BLaER1 (cell line): ENCODE measurements around the gene REPS1.

Experiments used
- H3K27ac ChIP-seq: shearing (Covaris generic); formaldehyde crosslinking; 2 replicates; pipeline ENCODE4 v1.8.1; 2022
- H3K27me3 ChIP-seq: shearing (Covaris generic); formaldehyde crosslinking; 2 replicates; pipeline ENCODE4 v1.8.1; 2022
- H3K36me3 ChIP-seq: shearing (Covaris generic); formaldehyde crosslinking; 2 replicates; pipeline ENCODE4 v1.8.1; 2022
- H3K4me1 ChIP-seq: shearing (Covaris generic); formaldehyde crosslinking; 2 replicates; pipeline ENCODE4 v1.8.1; 2022
- H3K4me2 ChIP-seq: shearing (Covaris generic); formaldehyde crosslinking; 2 replicates; pipeline ENCODE4 v1.8.1; 2022
- H3K4me3 ChIP-seq: shearing (Covaris generic); formaldehyde crosslinking; 2 replicates; pipeline ENCODE4 v1.8.1; 2022
- H3K9ac ChIP-seq: shearing (Covaris generic); formaldehyde crosslinking; 2 replicates; pipeline ENCODE4 v1.8.1; 2022
- H3K9me3 ChIP-seq: shearing (Covaris generic); formaldehyde crosslinking; 2 replicates; pipeline ENCODE4 v1.8.1; 2022
- H4K20me1 ChIP-seq: shearing (Covaris generic); formaldehyde crosslinking; 2 replicates; pipeline ENCODE4 v1.8.1; 2022
- Cebpa-rat ChIP-seq: shearing (Covaris generic); IDR thresholded peaks from 2 replicates; pipeline ENCODE4 v1.8.1; 2022

REPS1 gene

DNA sequence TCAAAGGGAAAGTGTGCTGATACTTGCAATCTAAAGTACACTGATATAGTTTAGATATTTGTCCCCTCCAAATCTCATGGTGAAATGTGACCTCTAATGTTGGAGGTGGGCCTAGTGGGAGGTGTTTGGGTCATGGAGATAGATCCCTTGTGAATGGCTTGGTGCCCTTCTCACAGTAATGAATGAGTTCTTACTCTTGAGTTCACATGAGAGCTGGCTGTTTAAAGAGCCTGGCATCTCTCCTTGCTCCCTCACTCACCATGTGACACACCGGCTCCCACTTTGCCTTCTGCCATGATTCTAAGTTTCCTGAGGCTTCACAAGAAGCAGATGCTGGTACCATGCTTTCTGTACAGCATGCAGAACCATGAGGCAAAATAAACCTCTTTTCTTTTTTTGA is 78.1 kb downstream of the REPS1 start:
- H3K4me1 ChIP-seq, result peaks cover 12% of the 10 kb centered on the region
- H3K27me3 ChIP-seq, result no peaks in the 10 kb centered on the region
- no peaks in the 10 kb centered on the region; the same call in 1 of the 2 replicates for H3K9me3 ChIP-seq
- peak overlapping the region; percentile 40 for H3K4me2 ChIP-seq
- 0 out of 2 replicates have a peak overlapping the region, but pooled peaks have one; percentile 14 for H3K27ac ChIP-seq
- no peak overlapping the region for H3K9ac ChIP-seq
- peaks cover 96% of the 10 kb centered on the region for H3K36me3 ChIP-seq
- no peak for TF ChIP-seq Cebpa-rat
- H4K20me1 ChIP-seq, result no peaks in the 10 kb centered on the region
- no peak overlapping the region for H3K4me3 ChIP-seq

GRCh38 chr6:138909511-138909910 is 78.5 kb downstream of the REPS1 start:
- H3K36me3 ChIP-seq, result peaks cover 96% of the 10 kb centered on the region
- H4K20me1 ChIP-seq, result no peaks in the 10 kb centered on the region
- H3K4me1 ChIP-seq, result peaks cover 12% of the 10 kb centered on the region
- H3K27ac ChIP-seq, result no peak overlapping the region
- H3K9ac ChIP-seq, result no peak overlapping the region
- H3K4me2 ChIP-seq, result peak overlapping the region; percentile 40
- H3K9me3 ChIP-seq, result no peaks in the 10 kb centered on the region; the same call in 1 of the 2 replicates
- H3K27me3 ChIP-seq, result no peaks in the 10 kb centered on the region
- TF ChIP-seq Cebpa-rat, result no peak
- H3K4me3 ChIP-seq, result no peak overlapping the region

DNA sequence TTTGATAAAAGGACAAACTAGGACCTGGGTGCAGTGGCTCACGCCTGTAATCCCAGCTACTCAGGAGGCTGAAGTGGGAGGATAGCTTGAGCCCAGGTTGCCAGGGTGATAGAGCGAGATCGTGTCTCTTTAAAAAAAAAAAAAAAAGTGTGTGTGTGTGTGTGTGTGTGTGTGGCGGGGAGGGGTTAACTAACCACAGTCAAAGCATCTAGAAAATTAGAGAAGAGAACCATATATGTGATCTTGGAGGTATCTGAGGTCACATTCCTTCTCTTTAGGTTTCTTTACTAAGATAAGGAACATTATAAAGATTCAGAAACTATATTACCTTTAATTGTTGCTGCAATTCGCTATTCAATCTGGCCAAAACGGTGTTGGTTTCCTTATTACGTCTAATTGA is 80.9 kb downstream of the REPS1 start:
- H3K9me3 ChIP-seq, result no peaks in the 10 kb centered on the region; the same call in 1 of the 2 replicates
- H3K9ac ChIP-seq, result no peak overlapping the region
- H3K27me3 ChIP-seq, result no peaks in the 10 kb centered on the region
- no peak overlapping the region for H3K4me3 ChIP-seq
- TF ChIP-seq Cebpa-rat, result no peak
- H3K4me1 ChIP-seq, result peaks cover 12% of the 10 kb centered on the region
- H3K27ac ChIP-seq, result no peak overlapping the region
- H3K36me3 ChIP-seq, result peaks cover 88% of the 10 kb centered on the region
- no peaks in the 10 kb centered on the region for H4K20me1 ChIP-seq
- no peak overlapping the region for H3K4me2 ChIP-seq

- Histone ChIP-seq H3K27ac (no peak overlapping the region), H3K4me2 (no peak overlapping the region), H3K36me3 (peaks cover 52% of the 10 kb centered on the region), H3K27me3 (no peaks in the 10 kb centered on the region), H3K9me3 (no peaks in the 10 kb centered on the region), H3K9ac (no peak overlapping the region), H3K4me1 (no peaks in the 10 kb centered on the region), H3K4me3 (no peak overlapping the region), H4K20me1 (no peaks in the 10 kb centered on the region)
- TF ChIP-seq Cebpa-rat, result no peak
Measured at GRCh38 chr6:138897031-138897430, 91.0 kb downstream of the REPS1 start.

GRCh38 chr6:138896104-138896756 is 91.8 kb downstream of the REPS1 start:
- Histone ChIP-seq H3K4me3 (no peak overlapping the region), H3K4me2 (no peak overlapping the region), H3K27me3 (no peaks in the 10 kb centered on the region), H4K20me1 (no peaks in the 10 kb centered on the region), H3K9me3 (no peaks in the 10 kb centered on the region), H3K36me3 (peaks cover 44% of the 10 kb centered on the region), H3K4me1 (no peaks in the 10 kb centered on the region), H3K9ac (no peak overlapping the region), H3K27ac (no peak overlapping the region)
- TF ChIP-seq Cebpa-rat, result no peak

GRCh38 chr6:138891255-138891986 is 96.6 kb downstream of the REPS1 start:
- Histone ChIP-seq H3K4me2 (no peak overlapping the region), H3K36me3 (peaks cover 10% of the 10 kb centered on the region; the same call in 1 of the 2 replicates), H3K4me3 (no peak overlapping the region), H3K9ac (no peak overlapping the region), H4K20me1 (no peaks in the 10 kb centered on the region), H3K9me3 (no peaks in the 10 kb centered on the region), H3K27me3 (no peaks in the 10 kb centered on the region), H3K27ac (no peak overlapping the region), H3K4me1 (no peaks in the 10 kb centered on the region)
- no peak for TF ChIP-seq Cebpa-rat

- H3K27me3 ChIP-seq, result no peaks in the 10 kb centered on the region
- H3K4me3 ChIP-seq, result no peak overlapping the region
- no peaks in the 10 kb centered on the region for H3K4me1 ChIP-seq
- TF ChIP-seq Cebpa-rat, result no peak
- no peak overlapping the region for H3K4me2 ChIP-seq
- H3K36me3 ChIP-seq, result no peaks in the 10 kb centered on the region
- H3K9ac ChIP-seq, result no peak overlapping the region
- H3K9me3 ChIP-seq, result no peaks in the 10 kb centered on the region
- H4K20me1 ChIP-seq, result no peaks in the 10 kb centered on the region
- no peak overlapping the region for H3K27ac ChIP-seq
Measured at GRCh38 chr6:138885156-138885819, 102.8 kb downstream of the REPS1 start.

DNA sequence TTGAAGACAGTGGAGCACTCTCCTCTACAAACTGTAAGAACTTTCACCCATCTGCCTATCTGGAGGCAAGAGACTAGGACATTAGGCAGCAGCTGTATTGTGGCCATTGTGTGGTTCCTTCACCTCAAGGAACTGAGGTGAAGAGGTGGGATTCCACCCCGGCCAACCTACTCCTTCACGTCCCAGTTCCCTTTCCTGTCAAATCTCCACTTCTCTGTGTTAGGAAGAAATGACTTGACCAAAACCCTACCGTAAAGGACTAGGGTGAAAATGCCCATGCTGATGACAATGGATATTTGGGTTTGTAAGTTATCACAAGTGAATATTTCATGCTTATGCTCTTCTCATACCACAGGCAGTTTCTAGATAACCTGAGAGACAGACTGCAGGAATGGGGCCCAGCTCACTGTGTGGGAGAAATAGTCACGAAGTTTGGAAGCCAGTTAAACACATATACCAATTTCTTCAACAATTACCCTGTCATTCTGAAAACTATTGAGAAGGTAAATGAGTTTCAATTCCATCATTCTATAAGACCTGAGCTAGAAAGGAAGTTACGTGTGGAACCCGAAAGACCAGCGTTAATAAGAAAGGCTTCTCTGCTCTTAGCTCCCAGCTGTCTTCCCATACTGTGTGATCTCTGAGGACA is 105.6 kb downstream of the REPS1 start:
- Histone ChIP-seq H3K9ac (no peak overlapping the region), H3K27ac (no peak overlapping the region), H3K9me3 (no peaks in the 10 kb centered on the region), H4K20me1 (no peaks in the 10 kb centered on the region), H3K36me3 (no peaks in the 10 kb centered on the region), H3K4me1 (no peaks in the 10 kb centered on the region), H3K4me2 (no peak overlapping the region), H3K4me3 (no peak overlapping the region), H3K27me3 (no peaks in the 10 kb centered on the region)
- TF ChIP-seq Cebpa-rat, result no peak

DNA sequence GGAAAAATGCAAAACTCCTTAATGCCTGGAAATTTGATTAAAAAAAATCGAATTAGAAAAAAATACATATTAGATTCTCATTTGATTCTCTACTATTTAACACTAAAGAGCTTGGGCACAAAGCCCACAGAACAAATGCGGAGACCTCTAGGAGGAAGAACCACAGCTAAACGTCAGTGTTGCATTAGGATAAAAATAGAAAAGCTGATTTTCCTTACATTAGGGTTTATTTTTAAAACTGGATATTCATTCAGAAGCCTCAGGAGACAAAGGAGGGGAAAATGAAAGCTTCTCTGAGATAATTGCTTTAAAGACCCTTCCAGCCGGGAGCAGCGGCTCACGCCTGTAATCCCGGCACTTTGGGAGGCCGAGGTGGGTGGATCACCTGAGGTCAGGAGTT is 114.9 kb downstream of the REPS1 start:
- TF ChIP-seq Cebpa-rat, result no peak
- no peaks in the 10 kb centered on the region for H3K9me3 ChIP-seq
- no peak overlapping the region for H3K4me2 ChIP-seq
- H4K20me1 ChIP-seq, result no peaks in the 10 kb centered on the region
- no peaks in the 10 kb centered on the region for H3K27me3 ChIP-seq
- no peaks in the 10 kb centered on the region for H3K36me3 ChIP-seq
- no peak overlapping the region for H3K27ac ChIP-seq
- no peaks in the 10 kb centered on the region for H3K4me1 ChIP-seq
- no peak overlapping the region for H3K4me3 ChIP-seq
- H3K9ac ChIP-seq, result no peak overlapping the region
